ENCODE data around the gene IKZF2.
A peak's percentile ranks its signal among the peaks of the same experiment; 100 is the strongest.
"Not testable (repeated sequence)": the region's sequence is repeated elsewhere in the genome, so short reads cannot be mapped to it uniquely, and the experiment has no call there.

The IKZF2 gene

GRCh38 chr2:213032607-213033006, 118.8 kb downstream of the IKZF2 start:
- DNase-seq: no peak

DNA sequence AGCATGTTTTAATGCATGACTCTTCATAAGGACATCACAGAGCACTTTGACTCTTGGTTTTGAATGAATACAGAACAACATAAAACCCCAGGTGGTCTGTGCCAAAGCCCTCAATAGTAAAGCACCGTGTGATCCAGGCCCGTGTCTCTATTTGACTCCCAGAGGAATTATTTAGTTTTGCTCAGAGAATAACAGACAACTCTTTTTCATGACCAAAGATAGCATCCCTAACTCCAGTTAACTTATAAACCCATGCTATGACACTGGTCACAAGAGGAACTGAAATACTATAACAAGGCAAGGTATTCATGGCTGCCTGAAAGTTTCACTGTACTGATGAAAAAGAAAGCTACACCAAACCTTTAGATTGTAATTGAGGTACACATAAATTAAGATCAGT, 128.4 kb downstream of the IKZF2 start:
- no peak for DNase-seq

DNA sequence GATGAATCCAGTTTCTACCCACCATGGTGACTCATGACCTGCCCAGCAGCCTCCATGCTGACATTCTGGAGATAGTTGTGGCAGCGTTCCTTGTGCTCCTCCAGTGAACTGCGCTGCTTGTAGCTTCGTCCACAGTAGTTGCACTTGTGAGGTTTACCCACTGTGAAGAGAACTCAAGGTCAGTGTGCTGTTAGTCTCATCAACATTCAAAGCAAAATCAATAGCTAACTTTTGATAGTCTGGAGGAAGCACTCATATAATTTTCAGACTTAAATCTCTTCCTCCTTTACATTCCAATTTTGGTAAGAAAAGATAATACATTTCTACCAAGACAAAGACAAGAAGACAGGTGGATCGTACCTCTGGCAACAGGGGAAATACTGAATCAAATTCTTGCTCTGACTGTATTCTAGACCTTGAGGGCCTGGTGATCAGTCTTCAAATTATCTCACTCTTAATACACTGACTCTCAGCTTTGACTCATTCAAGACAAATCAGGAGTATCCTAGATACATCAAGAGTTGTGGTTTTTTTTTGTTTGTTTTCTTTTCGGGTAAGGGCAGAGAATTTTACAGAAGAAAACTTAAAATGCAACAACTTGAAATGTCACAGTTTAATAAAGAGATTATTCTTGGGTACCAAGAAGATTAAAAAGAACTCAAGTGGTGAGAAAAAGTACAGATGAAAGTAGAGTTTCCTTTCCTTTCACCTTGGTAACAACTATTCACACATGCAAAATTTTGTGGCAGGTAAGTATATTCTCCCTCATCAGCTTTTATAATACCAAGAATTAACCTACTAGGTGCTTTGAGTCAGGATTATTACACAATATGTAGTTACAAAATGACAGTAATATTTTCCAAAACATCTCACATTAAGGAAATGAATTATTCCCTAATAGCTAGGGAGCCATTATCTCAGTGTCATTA, 129.2 kb downstream of the IKZF2 start:
- peak in 1 of 5 donors; percentile 62 for DNase-seq

DNA sequence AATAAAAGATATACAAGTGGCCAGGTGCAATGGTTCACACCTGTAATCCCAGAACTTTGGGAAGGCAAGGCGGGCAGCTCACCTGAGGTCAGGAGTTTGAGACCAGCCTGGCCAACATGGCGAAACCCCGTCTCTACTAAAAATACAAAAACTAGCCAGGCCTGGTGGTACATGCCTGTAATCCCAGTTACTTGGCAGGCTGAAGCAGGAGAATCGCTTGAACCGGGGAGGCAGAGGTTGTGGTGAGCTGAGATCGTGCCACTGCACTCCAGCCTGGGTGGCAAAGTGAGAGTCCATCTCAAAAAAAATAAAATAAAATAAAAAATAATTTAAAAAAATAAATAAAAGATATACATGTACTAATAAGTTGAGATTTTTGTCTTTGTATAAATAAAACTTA, 130.5 kb downstream of the IKZF2 start:
- not testable (repeated sequence) for DNase-seq

DNA sequence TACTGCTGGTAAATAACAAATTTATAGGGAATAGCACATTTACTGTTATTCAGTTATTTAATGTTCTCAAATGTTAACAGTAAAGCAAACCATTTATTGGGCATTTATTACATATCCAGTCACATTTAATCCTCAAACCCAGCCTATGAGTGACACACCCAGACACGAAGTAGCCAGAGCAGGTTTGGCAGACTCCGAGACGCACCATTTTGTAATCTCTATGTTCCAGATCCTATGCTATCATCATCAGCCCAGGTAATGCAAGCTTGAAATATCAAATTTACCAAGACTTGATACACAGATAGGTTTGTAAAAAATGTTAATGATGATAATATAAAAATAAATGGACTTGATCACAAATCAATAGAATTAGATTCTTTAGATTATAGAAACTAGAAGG, 131.1 kb downstream of the IKZF2 start:
- DNase-seq: no peak

- DNase-seq: no peak
Measured at GRCh38 chr2:213019368-213019767, 132.0 kb downstream of the IKZF2 start.

GRCh38 chr2:213018340-213018901, 133.0 kb downstream of the IKZF2 start:
- DNase-seq: no peak

GRCh38 chr2:213017404-213017803, 134.0 kb downstream of the IKZF2 start:
- DNase-seq: no peak

- DNase-seq: no peak
Measured at GRCh38 chr2:213016984-213017351, 134.4 kb downstream of the IKZF2 start.

DNA sequence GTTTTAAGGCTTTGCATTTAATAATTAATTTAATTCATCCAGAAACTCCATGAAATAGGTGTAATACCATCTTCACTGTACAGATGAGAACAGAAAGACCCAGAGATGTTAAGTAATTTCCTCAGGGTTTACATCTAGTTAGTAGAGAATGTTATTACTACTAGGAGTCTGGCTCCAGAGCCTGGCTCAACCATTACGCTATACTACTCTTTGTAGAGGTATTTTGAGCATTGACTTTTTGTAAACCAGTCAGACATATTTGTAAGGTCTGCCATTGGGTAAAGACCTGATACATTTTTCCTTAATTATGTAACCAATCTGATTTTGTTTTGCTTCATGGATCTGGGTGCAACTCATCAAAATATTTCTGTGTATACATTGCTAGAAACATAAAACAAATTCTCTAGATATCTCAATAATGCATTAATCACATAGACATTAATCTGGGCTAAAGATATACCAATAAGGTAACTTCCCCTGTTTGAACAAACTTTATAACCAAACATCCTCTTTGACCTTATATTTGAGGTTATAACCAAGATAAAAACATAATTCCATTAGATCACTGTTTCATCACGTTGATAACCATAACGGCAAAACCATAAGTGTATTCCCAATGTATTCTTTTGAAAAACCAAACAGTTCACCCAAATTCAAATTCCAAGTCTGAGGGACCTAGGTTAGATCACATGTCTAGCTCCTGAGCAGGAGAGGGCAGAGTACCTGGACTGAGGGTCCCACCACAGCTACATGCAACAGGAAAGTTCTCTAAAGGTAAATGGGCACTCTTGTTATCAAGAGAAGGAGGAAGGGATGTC, 135.0 kb downstream of the IKZF2 start:
- no peak for DNase-seq

DNA sequence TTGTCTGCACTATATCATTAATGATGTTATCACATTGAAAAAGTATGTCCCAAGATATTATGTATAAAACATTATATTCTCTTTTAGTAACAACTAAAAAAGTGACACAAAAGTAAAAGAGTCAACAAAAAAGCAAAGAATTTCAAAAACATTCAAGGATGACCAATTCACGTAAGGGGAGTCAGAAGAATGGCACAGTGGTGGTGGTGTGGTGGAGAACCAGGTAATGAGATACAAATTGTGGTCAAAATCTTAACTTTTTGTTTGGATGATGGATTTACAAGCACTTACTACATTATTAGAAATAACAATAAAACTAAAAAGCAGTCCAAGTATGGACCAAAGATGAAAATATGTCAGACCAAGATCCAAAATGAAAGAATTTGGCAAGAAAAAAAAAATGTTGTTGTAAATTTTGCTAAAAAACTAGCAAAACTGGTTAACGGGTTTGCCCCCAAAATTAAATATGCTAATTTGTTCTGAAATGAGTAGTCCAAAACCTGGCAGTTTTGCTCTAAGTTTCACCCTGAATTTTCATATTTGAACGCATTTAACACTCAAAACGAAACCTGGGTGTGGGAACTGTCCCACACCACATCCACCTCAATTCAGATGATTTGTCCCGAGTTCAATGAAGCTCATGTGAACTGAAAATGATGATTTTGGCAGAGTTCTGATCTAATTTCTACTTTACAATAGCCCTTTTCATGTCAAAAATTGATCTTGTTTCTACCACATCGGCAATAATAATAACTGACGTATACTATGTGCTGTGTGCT, 135.8 kb downstream of the IKZF2 start:
- DNase-seq: peak in 1 of 5 donors; percentile 89

- no peak for DNase-seq
Measured at GRCh38 chr2:213013979-213014378, 137.4 kb downstream of the IKZF2 start.

- DNase-seq: no peak
Measured at GRCh38 chr2:213011505-213011904, 139.9 kb downstream of the IKZF2 start.

- no peak for DNase-seq
Measured at GRCh38 chr2:213010106-213010779, 141.2 kb downstream of the IKZF2 start.

- DNase-seq: no peak
Measured at GRCh38 chr2:213007290-213007838, 144.0 kb downstream of the IKZF2 start.

GRCh38 chr2:213004197-213004821, 147.1 kb downstream of the IKZF2 start:
- DNase-seq: no peak

DNA sequence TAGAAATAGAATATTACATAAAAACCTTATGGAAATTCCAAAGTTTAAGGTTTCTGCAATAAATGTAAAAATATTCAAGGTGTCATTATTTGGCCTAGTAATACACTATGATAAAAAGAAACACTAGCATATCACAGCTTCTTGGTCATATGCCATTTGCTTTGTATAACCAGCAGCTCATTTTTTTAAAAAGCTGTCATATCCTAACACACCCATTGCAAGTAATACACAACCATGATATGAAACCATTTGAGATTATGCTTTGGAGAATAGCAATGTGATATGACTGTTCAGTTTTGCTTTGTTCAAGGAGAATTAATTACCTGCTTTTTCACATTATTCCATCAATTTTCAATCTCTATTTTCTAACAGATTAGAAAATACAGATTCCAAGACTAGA, 149.0 kb downstream of the IKZF2 start:
- DNase-seq: no peak

- no peak for DNase-seq
Measured at GRCh38 chr2:213001297-213001910, 150.0 kb downstream of the IKZF2 start.

- DNase-seq: no peak
Measured at GRCh38 chr2:212998626-212999359, 152.6 kb downstream of the IKZF2 start.

DNA sequence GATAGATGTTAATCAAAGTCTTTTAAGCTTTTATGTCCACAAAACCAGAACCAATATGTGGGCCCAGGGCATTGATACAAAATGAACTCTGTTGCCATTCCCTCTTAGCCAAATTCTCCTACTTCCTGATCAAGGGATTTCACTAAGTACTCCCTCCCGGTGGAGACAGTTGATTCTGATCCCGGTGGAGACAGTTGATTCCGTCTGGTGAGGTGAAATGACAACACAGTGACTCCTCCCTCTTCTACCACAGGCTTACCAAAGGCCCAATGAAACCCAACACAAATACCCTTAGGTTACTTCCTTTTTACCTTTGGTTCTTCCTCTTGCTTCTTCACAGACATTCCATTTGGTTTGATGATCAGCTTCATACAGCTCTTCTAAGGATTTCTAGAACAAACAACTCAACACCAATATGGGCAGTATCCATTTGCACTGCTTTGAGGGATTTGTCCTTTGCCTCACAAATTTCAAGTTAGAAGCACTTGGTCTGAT, 153.8 kb downstream of the IKZF2 start:
- no peak for DNase-seq
